GM19193 (cell line): ENCODE measurements around the gene SLX4IP.

ENCODE experiments used
- POLR2A ChIP-seq: IDR thresholded peaks from 4 replicates; pipeline ENCODE4 v1.6.1; 2011; ENCODE audit not compliant: insufficient read depth, insufficient read length; ENCODE audit errors: extremely low read depth

Gene SLX4IP

GRCh38 chr20:10472871-10473270 is 37.8 kb downstream of the SLX4IP start:
- no peak for TF ChIP-seq POLR2A

- TF ChIP-seq POLR2A = no peak
Observed at GRCh38 chr20:10474606-10475184, 39.6 kb downstream of the SLX4IP start.

- no peak for TF ChIP-seq POLR2A
Observed at GRCh38 chr20:10475225-10475624, 40.1 kb downstream of the SLX4IP start.

GRCh38 chr20:10476319-10476724 is 41.2 kb downstream of the SLX4IP start:
- TF ChIP-seq POLR2A = no peak

- no peak for TF ChIP-seq POLR2A
Observed at GRCh38 chr20:10478205-10478604, 43.1 kb downstream of the SLX4IP start.

DNA sequence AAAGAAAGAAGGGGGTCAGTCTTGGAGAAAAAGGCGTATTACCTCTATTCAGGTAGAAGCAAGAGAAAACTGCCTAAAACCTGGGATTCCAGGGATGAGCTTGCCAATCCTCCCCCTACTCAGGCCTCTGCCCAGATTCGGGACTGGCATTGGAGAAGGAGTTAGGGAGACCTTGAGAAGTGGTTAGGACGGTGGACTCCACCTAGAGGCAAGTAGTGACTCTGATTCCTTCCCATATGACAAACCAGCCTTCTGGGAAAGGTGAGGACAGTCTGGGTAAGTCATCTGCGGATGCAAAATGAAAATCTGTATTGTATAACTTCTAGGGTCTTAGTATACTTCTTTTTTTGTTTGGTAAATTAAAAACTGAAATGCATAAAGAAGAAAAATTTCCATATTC is 43.8 kb downstream of the SLX4IP start:
- no peak for TF ChIP-seq POLR2A

DNA sequence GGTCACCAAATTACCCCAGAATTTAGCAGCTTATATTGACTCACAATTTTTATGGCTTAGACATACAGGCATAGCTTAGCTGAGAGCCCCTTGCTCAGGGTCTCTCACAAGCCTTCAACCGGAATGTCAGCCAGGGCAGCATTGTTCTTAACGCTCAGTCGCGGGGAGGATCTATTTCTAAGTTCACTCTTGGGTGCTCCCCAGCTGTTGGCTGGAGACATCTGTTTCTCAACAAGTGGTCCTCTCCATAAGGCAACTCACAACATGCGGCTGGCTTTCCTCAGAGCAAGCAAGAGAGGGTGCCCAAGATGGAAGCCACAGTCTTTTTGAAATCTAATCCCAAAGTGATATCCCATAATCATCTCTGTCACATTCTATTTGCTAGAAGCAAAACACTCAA is 46.6 kb downstream of the SLX4IP start:
- TF ChIP-seq POLR2A = no peak

DNA sequence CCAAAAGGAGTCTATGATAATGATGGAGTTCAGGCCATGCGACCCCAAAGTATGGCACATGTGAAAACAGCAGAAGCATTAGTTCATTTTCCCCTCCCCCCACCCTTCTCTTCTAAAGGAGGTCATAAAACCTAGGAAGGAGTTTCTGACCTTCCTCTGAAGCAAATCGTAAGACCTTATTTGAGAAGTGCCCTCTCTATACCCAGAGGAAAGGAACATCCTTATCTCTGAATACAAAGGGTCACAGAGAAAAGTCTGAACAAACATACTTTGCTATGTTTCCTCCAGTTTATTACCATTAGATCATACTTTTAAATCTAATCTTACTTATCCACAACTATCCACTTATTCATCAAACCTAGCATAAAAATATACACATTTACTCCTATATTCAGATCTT is 48.6 kb downstream of the SLX4IP start:
- TF ChIP-seq POLR2A = no peak

DNA sequence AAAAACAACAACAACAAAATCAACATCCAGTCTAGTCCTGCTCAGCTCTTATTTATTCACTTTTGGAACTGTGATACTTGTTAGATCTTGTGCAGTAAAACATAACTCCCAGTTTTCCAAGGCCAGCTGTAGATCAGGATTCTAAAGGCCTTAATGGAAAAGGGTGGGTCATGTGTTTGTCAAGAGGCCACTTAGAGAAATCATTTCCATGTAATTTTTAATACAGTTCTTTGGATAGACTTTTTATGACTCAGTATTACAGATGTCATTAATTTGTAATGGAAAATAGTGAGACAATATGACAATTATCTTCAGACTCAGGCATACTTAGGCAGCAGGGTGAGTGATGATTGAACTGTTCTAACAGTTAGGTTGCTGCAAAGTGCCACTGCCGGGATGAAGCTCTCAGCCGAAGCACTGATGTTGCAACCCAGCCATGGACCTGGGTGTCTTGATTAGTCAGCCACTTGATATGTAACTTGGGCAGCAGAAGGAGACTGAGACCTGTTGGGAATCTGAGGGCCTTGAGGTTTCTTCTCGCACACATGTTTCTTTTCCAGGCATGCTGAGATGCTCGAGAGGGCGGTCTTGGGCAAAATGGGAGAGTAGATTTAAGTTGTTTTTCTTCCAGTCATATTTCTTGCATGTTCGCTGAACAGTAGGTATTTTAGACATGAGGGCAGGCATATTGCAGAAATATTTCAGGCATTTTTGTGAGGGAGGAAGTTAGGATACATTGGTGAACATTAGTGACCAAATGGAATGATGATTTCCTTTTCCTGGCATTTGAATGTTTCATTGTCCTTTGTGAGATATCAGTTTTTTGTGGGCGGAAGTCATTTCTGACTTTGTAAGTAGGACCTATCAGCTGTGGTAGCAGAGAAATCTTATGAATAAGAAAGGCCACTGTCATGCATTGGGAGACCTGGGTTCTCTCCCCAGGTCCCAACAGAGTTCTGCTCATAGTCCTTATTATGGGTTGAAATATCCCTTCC is 52.3 kb downstream of the SLX4IP start:
- TF ChIP-seq POLR2A = no peak

DNA sequence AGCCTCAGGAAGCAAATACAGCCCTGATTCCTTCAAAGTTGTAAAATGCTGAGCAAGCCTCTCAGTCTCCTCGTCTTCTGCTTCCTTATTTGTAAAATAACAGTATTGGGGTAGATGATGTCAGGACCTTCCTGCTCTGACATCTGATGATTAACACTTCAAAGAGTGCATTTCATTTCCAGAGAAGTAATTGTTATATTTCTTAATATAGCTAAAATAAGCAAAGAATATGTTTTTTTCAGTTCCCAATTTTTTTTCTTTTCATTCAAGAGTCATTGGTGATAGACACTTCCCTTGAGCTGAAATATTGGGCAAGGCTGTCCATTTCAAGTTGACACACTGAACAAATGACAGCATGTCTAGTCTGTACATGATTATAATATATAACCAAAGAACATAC is 53.4 kb downstream of the SLX4IP start:
- no peak for TF ChIP-seq POLR2A

- no peak for TF ChIP-seq POLR2A
Observed at GRCh38 chr20:10489853-10490252, 54.7 kb downstream of the SLX4IP start.

DNA sequence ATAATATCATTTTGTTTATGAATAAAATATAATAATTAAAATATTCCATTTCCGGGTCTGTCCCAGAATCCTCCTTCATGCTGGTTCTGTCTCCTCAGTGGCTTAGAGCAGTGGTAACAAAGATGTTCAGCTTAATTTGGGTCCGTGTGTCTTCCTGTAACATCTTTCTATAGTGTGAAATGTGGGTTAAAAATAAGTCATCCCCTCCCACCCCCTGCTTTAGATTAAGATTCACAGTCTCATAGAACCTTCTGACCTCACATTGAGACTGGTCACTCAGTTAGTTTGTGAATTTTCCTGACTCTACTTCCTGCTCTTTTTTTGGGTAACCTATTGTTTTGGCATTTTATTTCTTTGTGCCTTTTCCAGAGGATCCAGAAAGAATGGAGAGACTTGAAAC is 55.2 kb downstream of the SLX4IP start:
- no peak for TF ChIP-seq POLR2A

DNA sequence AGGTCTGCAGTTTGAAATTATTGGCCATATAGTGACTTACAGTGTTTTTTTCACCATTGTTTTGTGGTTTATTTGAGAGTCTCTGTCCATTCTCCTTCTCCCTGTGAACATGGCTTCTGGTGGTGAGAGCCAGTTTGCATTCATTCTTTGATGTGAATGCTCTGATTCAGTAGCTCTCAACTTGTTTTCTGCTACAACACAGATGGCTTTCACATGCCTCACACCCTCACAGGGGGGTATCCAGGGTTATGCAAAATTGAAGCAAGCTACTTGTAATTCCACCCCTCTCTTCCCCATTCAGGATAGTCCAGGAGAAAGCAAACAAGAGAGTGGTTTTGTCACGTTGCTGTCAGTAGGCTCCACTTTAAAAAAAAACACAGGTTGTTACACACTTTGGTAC is 55.6 kb downstream of the SLX4IP start:
- TF ChIP-seq POLR2A = no peak

- TF ChIP-seq POLR2A = no peak
Observed at GRCh38 chr20:10492065-10492464, 57.0 kb downstream of the SLX4IP start.

GRCh38 chr20:10492844-10493243 is 57.7 kb downstream of the SLX4IP start:
- no peak for TF ChIP-seq POLR2A

GRCh38 chr20:10495173-10495572 is 60.1 kb downstream of the SLX4IP start:
- TF ChIP-seq POLR2A = no peak
